H1 (cell line): ENCODE measurements around the gene KCNQ2. TPM values are rescaled to one million over a fixed set of nuclear protein-coding genes. Genes with fewer than 3 reads are reported as not detected.

Source experiments
- MAX ChIP-seq: IDR thresholded peaks from 2 replicates; pipeline ENCODE4 v1.6.1; 2012; ENCODE audit warnings: inconsistent platforms
- RBBP5 ChIP-seq: IDR thresholded peaks from 2 replicates; pipeline ENCODE4 v1.7.1; 2012; ENCODE audit warnings: low read depth, mild to moderate bottlenecking, inconsistent platforms, low read length, moderate library complexity, borderline replicate concordance
- TAF7 ChIP-seq: optimal IDR thresholded peaks from 2 replicates; pipeline ENCODE3; 2011; ENCODE audit warnings: low read depth, mild to moderate bottlenecking, inconsistent platforms, low read length, moderate library complexity, borderline replicate concordance
- polyA plus RNA-seq, 7 experiments: library from polyadenylated mRNA; depleted of rRNA in 3 of 7; stranded (reverse) in 5 of 7; unstranded in 2 of 7; fragments of >200 nt in 5 of 7; fragments of 200-250 nt in 2 of 7; gene quantifications; 1 replicate in 5 of 7; 2 replicates in 1 of 7; 4 replicates in 1 of 7; pipeline versions ENCODE4 v1.2.1 to v1.2.3, GENCODE V29; 2011 to 2013; ENCODE audit warnings: missing spikeins in 2 of 7, mixed read lengths in 2 of 7
- total RNA-seq: library from RNA; stranded (reverse); fragmentation: NEBNext Ultra II Directional; extraction: Animal tissue kit (Norgen Biotek cat#: 25700); gene quantifications from 2 replicates; pipeline ENCODE4 v1.2.1, GENCODE V29; 2021

KCNQ2 gene
- total and polyA plus RNA-seq, 2 of the 8 experiments (the other 6 are each of a cell fraction or from before 2014, with no cell fraction given), result 82.6 to 243 TPM

GRCh38 chr20:63488315-63489251 is 16.1 kb upstream of the KCNQ2 start (continued):
- no peak for TF ChIP-seq TAF7
- TF ChIP-seq RBBP5, result no peak
- 0 out of 2 replicates have a peak, but pooled peaks have one; percentile 43 for TF ChIP-seq MAX
- TF ChIP-seq, all 59 proteins: peak for 7
